GM18520 (cell line): ENCODE measurements around the gene DDX46.
"Not testable (repeated sequence)": the region's sequence is repeated elsewhere in the genome, so short reads cannot be mapped to it uniquely, and the experiment has no call there.

Experiments
- ATAC-seq: cut with Tn5 transposase; IDR thresholded peaks from one replicate; pipeline ENCODE4 v1.9.1; 2021; ENCODE audit not compliant: unreplicated experiment

The DDX46 gene

GRCh38 chr5:134784946-134785620 lies 26.5 kb downstream of the DDX46 start:
- no peak for ATAC-seq

- ATAC-seq, result no peak
Measured at GRCh38 chr5:134787692-134788091, 29.1 kb downstream of the DDX46 start.

GRCh38 chr5:134791580-134791979 lies 33.0 kb downstream of the DDX46 start:
- ATAC-seq, result no peak

- no peak for ATAC-seq
Measured at GRCh38 chr5:134792286-134792685, 33.7 kb downstream of the DDX46 start.

GRCh38 chr5:134793111-134793510 lies 34.5 kb downstream of the DDX46 start:
- ATAC-seq, result no peak

GRCh38 chr5:134794082-134794481 lies 35.5 kb downstream of the DDX46 start:
- no peak for ATAC-seq

GRCh38 chr5:134794819-134795218 lies 36.2 kb downstream of the DDX46 start:
- ATAC-seq, result no peak

GRCh38 chr5:134798468-134798867 lies 39.9 kb downstream of the DDX46 start:
- no peak for ATAC-seq

- ATAC-seq, result no peak
Measured at GRCh38 chr5:134803821-134804220, 45.2 kb downstream of the DDX46 start.

- ATAC-seq, result no peak
Measured at GRCh38 chr5:134813407-134813806, 54.8 kb downstream of the DDX46 start.

- ATAC-seq, result no peak
Measured at GRCh38 chr5:134813827-134814226, 55.2 kb downstream of the DDX46 start.

- no peak for ATAC-seq
Measured at GRCh38 chr5:134817006-134817405, 58.4 kb downstream of the DDX46 start.

- ATAC-seq, result no peak
Measured at GRCh38 chr5:134818776-134819175, 60.2 kb downstream of the DDX46 start.

GRCh38 chr5:134819407-134819963 lies 60.9 kb downstream of the DDX46 start:
- no peak for ATAC-seq

- no peak for ATAC-seq
Measured at GRCh38 chr5:134821841-134822240, 63.3 kb downstream of the DDX46 start.

- no peak for ATAC-seq
Measured at GRCh38 chr5:134824681-134825080, 66.1 kb downstream of the DDX46 start.

GRCh38 chr5:134825212-134825611 lies 66.6 kb downstream of the DDX46 start:
- ATAC-seq, result no peak

GRCh38 chr5:134833340-134834032 lies 74.9 kb downstream of the DDX46 start:
- ATAC-seq, result no peak

- no peak for ATAC-seq
Measured at GRCh38 chr5:134835623-134836022, 77.0 kb downstream of the DDX46 start.

- no peak for ATAC-seq
Measured at GRCh38 chr5:134837530-134838181, 79.1 kb downstream of the DDX46 start.

- not testable (repeated sequence) for ATAC-seq
Measured at GRCh38 chr5:134838361-134838760, 79.8 kb downstream of the DDX46 start.

GRCh38 chr5:134840811-134841210 lies 82.2 kb downstream of the DDX46 start:
- no peak for ATAC-seq
